Suprapubic skin (tissue), 3 donors: Measurements from ENCODE around the gene NEURL1.

Source experiments
- CTCF ChIP-seq, 2 donors: fragments of 200-600 bp in 1 of 2; fragments of 450-650 bp in 1 of 2; sonication (generic) in 1 of 2; IDR thresholded peaks; one replicate each; pipeline ENCODE4 v1.5.1; 2016 to 2019; ENCODE audit warnings: antibody characterized with exemption in 2 of 2, mild to moderate bottlenecking in 1 of 2, moderate library complexity in 1 of 2
- POLR2A ChIP-seq, 2 donors: fragments of 450-650 bp; IDR thresholded peaks; one replicate each; pipeline ENCODE4 v1.6.1; 2017; ENCODE audit warnings: antibody characterized with exemption in 2 of 2, mild to moderate bottlenecking in 2 of 2, moderate library complexity in 2 of 2

- TF ChIP-seq CTCF (IDR thresholded peaks at IDR 0.05) (no peak), POLR2A (IDR thresholded peaks at IDR 0.05) (no peak)
These were observed 83.4 kb downstream of the NEURL1 start for GRCh38 chr10:103576862-103577261.
